HG03159 (cell line): ENCODE results near the gene OSBPL6.
"Not testable (repeated sequence)": the region's sequence is repeated elsewhere in the genome, so short reads cannot be mapped to it uniquely, and the experiment has no call there.

Experiments
- ATAC-seq: cut with Tn5 transposase; IDR thresholded peaks from one replicate; pipeline ENCODE4 v1.9.1; 2021; ENCODE audit warnings: mild to moderate bottlenecking, moderate library complexity; ENCODE audit not compliant: unreplicated experiment

OSBPL6 gene

DNA sequence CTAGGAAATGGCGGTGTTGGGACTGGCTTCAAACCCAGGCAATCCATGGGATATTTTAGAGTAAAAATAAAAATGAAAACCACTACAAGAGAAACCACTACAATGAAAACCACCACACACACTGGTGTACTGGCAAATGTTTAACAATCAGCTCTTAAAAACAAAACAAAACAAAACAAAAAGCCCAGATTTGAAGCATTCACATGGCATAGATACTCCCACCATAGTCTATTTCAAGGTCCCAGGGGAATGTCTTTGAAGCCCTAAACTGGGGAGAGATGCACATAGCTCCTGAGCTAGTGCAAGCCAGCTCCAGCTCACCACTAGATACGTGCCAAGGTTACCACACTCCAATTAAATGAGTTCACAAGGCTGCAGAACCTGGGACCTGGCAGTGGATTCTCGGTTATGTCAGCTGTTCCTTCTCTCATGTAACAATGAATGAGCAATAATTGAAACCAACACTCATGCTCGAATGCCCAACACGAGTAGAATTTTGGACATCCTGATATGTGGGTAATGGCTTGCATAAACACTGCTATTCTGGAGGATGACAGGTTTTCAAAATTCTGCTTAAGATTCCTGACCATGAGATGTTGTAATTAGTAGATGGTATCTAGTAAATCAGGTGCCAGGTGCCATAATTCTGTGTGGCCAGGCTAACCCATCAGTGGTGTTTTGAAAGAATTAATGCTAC, 102.2 kb downstream of the OSBPL6 start:
- no peak for ATAC-seq

DNA sequence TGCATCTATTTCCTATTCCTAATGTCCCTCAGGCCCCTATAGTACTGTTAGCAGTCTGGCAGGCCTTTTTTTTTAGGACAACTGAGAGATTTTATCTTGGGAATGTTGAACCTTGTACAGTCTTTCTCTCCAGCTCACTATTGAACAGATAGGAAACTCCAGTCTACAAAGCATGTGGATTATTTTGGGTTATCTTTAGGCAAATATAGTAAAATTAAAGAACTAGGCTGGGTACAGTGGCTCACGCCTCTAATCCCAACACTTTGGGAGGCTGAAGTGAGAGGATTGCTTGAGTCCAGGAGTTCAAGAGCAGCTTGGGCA, 102.7 kb downstream of the OSBPL6 start:
- ATAC-seq = no peak

DNA sequence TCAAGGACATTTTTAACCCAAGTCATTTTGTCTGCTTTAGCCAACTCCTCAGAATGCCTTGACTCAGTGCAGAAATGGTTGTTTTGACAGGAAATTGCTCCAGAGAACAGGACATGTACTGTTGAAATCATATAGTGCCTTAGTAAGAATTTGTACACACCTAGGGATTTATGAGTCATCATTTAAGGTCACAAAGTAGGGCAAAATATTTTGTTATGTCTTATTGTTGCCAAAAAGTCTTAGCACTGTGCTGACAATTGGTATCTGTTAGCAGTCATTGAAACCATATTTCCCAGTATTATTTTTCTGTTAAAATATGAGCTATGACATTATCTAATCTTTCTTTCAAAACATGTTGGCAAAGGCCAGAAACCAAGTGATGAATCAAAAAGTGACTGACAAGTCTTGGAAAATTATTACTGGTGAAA, 104.5 kb downstream of the OSBPL6 start:
- no peak for ATAC-seq

DNA sequence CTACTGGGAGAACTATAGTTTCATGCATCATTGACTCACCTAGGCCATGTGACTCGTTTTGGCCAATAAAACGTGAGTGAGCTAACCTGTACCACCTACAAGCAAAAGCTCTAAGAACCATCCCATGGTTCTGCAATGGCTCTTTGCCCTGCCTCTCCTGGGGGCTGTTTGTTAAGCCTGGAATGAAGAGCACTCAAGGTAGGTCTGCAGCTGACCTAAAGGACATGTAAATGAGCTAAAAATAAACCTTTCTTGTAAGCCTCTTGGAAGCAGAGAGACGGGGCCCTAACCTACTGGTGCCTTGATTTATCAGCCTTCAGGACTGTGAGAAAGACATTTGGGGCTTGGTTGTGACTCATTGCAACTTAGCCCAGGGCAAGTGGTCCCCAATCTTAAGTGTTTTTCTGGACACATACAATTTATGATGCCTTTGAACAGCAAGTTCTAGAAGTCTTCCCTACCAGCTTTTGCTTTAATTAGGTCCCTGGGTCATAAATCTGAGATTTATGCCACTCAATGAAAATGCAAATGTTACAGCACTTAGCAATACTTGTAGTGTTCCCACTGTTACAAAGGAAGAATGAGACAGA, 107.4 kb downstream of the OSBPL6 start:
- ATAC-seq = no peak

DNA sequence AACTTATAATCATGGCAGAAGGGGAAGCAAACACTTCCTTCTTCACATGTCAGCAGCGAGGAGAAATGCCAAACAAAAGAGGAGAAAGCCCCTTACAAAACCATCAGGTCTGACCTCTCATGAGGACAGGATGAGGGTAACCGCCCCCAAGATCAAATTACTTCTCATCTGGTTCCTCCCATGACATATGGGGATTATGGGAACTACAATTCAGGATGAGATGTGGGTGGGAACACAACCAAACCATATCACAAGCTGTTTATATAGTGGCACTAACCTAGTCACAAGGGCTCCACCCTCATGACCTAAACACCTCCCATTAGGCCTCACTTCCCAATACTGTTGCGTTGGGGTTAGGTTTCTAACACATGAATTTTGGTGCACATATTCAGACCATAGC, 110.0 kb downstream of the OSBPL6 start:
- ATAC-seq = no peak

DNA sequence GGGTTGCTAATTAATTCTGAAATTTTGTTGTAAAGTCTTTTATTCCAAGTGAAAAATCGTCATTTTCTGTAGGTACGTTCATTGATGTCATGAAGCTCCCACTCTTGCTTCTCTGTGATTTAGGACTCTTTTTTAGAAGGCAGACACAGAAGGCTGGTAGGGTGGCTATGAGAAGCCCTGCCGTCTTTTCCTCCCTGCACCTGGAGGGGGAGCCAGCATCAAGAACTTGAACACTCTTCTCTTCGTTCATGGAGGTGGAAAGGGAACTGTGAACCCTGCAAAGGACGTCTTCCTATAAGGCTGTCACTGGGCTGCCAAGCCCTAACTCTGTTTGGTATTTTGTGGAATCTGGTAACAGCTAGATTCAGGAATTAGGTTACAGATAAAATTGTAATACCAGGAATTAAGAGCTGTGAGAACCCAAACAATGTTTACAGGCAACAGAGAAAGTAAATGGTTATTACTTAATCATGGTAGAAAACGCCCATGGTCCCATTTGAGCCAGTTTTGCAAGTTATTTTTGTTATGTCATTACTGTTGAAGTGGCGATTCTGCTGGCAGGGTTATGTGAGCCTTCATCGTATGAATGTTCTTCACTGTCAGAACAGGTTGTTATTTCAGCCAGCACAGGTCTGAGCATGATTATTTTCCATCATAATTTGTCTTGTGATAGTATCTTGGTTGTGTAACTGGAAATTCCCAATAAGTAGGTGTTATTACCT, 112.2 kb downstream of the OSBPL6 start:
- peak; percentile 98 for ATAC-seq

DNA sequence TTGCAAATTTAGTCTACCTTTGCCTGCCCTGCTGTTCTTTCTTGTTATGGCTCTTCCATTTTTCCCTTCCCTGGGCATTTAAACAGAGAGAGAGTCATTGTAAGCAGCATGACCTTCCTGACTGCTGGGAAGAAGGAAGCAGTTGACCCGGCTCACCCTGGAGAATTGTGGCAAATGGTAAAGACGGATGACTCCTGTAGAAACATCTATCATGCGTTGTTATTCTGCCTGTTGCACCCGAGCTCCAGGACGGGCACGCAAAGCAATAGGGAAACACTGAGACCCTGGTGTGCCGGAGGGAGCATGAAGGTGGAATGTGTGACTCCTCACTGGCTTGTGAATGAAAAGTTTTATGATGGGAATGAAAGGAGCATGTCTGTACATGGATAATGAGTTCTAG, 113.3 kb downstream of the OSBPL6 start:
- no peak for ATAC-seq

DNA sequence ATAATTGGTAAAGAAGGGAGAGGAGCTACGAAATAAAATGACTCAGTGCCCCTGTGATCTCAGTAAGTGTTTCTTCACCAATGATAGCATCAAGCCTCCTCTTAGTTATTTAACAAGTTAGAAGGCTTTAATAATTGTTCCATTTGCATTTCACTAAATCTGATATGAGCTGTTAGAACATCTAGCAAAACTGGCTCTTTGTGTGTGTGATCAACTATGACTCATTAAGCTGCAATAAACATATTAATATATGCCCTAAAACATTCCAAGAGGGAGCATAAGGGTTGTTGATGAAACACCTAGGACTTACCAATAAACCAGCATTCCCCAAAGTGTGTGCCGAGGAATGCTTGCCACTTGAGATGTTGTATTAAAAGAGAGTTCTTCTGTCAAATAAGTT, 115.2 kb downstream of the OSBPL6 start:
- ATAC-seq = no peak

DNA sequence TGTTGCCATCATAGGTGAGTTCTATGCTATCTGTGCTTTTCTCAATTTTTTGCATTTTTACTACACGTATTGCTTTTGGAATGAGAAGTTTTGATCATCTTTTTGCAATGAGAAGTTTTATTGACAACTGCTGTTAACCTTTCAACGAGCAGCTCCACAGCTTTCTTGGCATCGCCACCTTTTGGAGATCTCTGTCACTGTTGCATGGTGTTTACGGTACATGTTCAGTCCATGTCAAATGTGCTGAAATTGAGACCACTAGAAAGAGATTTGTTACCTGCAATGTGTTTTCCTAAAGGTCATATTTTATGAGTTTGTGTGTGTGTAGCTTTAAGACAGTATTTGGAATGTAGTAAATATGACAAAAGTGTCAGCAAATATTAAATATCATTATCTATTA, 120.8 kb downstream of the OSBPL6 start:
- ATAC-seq = no peak

DNA sequence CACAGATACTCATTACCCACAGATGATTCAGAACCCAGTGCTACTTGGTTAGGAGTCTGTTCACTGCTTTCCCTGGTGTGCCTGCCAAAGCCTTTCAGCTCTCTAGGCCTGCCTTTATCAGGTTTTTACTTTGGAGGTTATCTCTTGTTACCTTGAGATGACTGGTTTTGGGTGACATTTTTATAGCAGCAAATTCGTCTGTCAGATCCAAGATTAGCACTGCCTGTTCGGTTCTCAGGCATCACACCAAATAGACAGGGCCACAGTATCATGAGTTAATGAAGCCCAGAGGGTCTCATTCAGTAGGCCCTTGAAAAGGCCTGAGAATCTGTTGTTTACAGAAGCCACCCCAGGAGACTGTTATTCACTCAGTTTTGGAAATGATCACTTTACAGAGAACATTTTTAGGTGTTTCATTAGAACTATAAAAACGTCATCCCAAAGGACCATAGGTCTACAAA, 121.2 kb downstream of the OSBPL6 start:
- no peak for ATAC-seq

DNA sequence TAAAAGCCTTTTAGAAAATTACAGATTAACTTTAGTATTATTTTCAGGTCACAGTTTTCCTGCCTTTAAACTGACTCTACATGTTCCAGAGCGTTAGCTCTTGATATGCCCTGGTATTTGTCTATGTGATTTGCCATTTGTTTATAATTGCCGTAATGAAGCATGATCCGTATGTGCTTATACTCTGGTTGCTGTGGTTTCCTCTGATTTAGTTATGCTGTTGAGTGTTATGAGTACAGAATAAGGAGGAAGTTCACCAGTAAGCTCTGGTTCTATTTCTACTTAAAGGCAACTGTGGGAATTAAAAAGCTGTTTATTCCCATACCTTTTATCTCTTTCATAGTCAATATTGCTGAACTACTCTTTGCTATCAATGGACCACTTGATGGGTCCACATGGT, 123.5 kb downstream of the OSBPL6 start:
- ATAC-seq = no peak

DNA sequence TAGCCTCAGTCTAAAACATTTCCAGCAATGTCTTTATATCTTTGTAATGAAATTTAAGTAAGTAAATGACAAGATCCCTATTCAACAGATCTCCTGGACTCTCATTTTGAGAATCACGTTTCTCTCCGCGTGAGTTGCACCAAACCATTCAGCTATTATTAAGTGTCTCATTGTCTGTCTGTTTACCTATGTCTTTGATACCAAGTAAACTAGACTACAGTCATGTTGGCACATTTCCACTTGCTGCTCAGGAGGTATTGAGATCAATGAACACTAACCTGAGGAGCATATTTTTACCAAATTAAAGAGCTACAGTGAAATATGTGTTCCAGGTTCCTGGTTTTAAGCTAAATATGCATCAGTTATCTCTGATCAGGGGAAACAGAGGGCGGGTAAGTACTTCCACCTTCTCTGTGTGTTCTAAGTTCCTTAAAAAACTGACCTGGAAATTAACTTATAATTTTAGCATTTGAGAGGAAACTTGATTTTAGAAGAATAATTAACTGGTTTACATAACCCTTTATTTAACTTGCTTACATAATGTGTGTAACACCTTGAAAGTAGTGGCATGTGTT, 125.8 kb downstream of the OSBPL6 start:
- ATAC-seq = no peak

DNA sequence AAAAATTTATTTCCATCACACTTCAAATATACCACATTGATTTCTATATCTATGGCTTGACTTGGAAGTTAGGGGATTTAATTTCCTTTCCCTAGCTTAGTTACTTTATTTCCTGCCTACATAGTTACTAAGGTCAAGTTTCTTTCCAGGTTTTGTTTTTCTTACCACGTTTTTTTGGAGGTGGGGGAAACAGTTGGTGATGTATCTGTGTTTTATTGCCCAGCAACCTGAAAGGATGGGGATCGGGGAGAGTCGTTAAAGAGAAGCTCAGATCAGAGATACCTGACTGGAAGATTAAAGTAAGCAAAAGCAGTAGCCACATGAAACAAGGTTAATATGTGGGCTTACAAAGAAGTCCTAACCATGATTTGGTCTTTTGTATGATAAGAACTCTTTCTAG, 127.8 kb downstream of the OSBPL6 start:
- ATAC-seq = no peak

DNA sequence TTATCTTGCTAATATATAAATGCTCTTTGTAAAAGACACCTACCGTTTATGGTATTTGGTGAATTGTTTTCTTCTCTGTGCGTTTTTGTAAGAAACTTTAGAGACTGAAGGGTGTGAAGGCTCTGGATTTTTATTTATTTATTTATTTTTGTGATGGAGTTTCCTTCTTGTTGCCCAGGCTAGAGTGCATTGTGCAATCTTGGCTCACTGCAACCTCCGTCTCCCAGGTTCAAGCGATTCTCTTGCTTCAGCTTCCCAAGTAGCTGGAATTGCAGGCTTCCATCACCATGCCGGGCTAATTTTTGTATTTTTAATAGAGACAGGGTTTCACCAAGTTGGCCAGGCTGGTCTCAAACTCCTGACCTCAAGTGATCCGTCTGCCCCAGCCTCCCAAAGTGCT, 129.0 kb downstream of the OSBPL6 start:
- ATAC-seq = not testable (repeated sequence)

DNA sequence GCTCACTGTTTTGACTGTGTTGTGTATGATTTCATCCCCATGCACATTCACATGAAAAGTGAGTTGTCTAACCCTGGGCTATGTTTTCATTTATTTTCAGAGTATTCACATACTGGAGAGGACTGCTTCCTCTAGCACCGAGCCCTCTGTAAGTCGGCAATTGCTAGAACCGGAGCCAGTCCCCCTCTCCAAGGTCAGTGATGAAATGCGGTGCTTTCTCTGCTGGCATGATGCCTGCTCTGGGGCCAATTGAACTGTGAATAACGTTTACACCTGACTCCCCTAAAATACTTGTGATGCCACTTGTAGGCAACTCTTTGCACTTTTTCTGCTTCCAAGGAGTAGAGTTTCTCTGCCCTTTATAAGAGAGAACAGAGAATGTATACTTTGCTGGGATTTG, 129.8 kb downstream of the OSBPL6 start:
- no peak for ATAC-seq

DNA sequence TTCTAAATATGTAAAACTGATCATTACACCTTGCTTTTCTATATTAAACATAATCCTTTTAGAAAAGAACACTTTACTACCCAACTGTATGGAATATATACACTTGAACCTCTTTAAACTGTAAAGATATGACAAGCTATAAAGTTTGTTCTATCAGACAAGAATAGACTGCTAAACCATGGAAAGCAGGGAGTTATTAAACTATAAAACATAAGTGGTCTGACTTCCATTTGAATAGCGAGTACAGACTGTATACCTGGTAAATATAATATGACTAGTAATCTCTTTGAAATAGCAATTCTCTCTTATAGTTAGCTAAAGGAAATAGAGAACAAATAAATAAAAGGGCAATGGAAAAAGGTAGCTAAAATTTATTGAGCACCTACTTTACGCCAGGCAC, 131.0 kb downstream of the OSBPL6 start:
- ATAC-seq = no peak

DNA sequence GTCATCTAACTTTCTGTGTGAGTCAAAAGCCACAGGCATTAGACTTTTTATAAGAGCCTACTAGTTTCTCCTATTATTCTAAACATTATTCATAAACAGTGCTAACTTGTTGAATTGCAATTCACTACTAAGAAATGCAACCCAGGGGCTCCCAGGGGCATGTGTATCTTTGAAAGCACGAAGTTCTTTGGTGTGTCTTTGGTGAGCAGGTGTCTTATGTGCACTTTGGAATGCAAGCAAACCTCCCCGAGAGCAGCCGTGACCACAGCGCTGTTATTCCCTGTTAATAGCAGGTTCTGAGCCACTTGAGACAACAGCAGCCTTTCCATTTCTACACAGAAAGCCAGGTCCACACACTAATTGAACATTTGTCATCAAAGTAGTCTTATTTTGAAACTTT, 133.2 kb downstream of the OSBPL6 start:
- ATAC-seq = no peak

DNA sequence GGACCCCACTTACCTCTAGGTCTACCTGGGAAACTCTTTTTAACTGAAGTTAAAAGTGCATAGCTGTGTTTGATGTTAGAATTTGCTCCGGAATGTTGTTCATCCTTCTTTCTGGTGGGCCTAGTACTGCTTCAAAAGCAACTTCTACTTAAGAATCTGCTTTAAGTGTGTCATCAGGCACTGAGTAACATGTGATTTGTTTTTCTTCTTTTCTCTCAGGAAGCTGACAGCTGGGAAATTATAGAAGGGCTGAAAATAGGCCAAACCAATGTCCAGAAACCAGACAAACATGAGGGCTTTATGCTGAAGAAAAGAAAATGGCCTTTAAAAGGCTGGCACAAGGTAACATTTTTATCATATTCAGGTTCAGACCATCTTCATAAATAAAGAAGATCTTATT, 133.7 kb downstream of the OSBPL6 start:
- no peak for ATAC-seq

DNA sequence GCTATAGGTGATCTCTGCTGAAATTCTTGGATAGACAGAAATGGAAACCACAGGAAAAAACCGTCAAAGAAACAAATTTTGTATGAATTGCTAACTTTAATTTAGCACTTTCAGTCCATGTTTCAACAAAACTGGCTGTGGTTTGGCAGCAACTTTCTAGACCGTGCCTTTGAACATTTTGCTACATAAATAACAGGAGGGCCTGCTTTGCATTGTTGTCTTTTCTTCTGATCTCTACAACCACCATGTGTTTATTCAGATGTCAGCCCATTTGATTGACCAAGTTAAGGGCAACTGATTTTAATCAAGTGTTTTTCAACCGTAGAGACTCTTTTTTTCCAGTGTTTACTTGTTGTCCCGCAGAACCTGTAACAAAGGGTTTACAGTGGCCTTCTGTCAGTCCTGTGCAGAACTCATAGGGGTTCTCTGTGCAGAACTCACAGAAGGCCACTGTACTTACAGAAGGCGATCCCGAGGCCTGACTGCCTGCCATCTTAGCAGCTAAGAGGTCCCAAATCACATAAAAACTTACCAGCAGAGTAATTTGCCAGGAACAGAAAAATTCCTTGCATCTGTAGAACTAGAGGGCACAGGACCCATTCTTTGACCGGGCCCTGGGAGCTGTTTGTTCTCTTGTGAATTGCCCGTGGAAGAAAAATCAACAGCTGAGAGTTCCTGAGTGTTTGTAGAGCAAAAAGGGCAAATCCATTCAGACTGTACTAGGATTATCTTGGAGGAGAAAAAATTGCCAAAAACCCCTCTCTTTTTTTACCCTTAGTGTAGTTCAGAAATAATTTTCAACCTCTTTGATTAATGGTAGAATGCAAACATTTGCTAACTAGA, 136.1 kb downstream of the OSBPL6 start:
- ATAC-seq = no peak

DNA sequence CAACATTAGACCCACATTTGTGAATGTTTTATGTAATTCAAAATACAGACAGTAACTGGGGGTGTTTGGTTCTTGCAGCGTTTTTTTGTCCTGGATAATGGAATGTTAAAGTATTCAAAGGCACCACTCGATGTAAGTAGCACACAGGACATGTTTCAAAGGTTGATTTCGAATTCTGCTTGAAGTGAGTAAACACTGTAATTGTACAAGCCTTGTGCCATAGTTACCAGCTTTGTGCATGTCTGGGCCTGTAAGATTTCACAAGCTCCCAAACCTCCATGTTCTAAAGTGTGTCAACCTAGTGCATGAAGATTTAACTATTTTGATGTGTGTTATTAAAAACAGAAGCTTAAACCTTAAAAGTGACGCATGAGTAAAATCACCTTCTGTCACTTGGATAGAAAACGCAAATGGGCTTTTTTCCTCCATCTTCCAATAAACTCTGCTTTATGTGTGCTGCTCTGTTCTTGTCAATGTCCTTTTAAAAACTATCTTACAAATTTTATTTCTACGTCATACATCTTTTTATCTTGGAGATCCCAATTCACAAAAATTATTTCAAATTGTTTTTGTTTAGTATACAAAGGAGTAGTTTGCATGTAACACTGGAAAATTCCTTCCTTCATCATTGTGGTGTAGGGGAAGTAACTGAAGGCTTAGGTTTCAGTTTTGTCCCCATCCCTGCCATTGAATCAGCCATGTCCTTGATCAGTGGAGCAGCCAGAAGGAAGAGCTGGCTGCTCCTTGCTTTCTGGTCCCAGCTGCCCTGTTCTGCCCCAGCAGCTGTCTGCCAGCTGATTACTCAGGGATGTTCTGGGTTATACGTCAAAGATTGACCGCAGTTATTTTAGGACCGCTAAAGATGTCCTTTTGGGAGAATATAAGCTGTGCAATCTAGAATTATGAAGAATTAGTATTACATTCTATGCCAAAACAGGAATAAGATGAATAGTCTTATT, 137.4 kb downstream of the OSBPL6 start:
- ATAC-seq = no peak
